Stimulated activated CD8-positive, alpha-beta memory T cell treated with anti-CD3 and anti-CD28 coated beads, Interleukin-15, amount 100 ng/mL, for 24 hours (primary cell): ENCODE measurements around the gene BYSL.

Experiments
- DNase-seq: peaks from one replicate; pipeline ENCODE4 v3.0.0-alpha.2; 2020; ENCODE audit warnings: low read depth

Gene BYSL

GRCh38 chr6:41976794-41977484, 55.6 kb downstream of the BYSL start:
- no peak for DNase-seq
